Glomerular endothelial cell (primary cell): ENCODE results near the gene ZNF536. TPM values are rescaled to one million over a fixed set of nuclear protein-coding genes. Genes with fewer than 3 reads are reported as not detected.
"Not testable (repeated sequence)": the region's sequence is repeated elsewhere in the genome, so short reads cannot be mapped to it uniquely, and the experiment has no call there.

Experiments
- DNase-seq: peaks from one replicate; pipeline ENCODE4 v3.0.0-alpha.2; 2011; ENCODE audit warnings: low read depth, low spot score; ENCODE audit errors: extremely low read depth
- total RNA-seq: library from RNA; depleted of rRNA; stranded (reverse); fragments of >200 nt; gene quantifications from 2 replicates; pipeline ENCODE4 v1.2.3, GENCODE V29; 2015

Gene ZNF536
- total RNA-seq, 1 donor from 2014 or later, result not detected

DNA sequence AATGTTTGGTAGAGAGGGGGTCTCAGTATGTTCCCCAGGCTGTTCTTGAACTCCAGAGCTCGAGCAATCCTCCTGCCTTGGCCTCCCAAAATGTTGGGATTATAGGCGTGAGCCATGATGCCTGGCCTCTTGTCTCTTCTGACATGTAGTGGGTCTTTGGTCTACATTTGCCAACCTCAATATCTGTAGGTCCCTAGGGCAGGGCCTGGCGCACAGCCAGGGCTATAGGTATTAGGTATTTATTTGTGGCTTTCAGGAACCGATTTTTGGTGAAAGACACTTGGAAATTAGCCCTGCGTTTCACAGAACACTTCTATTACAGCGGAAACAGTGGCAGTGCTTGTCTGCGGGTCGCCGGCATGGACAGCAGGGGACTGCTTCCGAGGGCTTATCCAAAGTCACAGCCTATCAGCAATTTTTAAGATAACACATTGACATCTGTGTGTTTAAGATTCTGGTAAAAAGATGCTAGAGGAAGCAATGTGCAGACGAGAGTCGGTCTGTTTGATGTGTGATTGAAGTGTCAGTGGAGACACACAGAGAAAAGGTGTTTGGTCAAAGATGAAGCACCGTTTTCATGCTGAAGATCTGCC is 14.5 kb downstream of the ZNF536 start:
- DNase-seq, result no peak

DNA sequence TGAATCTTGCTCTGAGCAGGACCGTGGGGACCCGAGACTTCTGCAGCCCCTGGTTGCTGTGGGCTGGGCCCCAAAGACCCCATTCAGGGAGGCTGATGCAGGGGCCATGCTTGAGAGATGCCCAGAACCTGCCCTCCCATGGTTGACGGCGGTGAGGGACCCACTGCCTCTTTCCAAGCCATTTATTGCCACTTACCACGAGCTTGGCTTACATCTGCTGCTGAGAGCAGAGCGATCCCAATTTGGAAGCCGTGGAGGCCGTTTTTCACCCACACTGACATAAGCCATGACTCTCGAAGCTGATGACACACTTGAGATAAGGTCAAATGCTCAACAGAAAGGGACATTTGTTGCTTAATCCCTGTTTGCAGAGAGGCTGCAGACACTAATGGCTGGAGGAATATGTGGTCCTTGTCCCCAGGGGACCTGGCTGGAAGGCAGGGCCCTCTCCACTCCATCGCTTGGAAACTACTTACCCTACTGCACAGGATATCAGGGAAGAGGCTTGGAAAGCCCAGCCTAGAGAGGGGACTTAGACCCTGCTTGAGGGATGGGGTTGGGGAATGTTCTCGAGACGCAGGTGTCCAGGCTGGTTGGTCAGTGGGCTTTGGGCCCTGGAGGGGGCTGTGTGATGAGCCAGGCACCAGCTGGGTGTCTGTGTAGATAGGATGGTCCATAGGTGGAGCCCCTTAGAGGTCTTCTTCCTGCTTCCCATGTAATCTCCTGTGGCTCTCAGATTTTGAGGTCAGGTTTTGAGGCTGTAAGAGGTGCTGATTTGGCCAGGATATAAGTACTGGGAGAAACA is 15.3 kb downstream of the ZNF536 start:
- no peak for DNase-seq

DNA sequence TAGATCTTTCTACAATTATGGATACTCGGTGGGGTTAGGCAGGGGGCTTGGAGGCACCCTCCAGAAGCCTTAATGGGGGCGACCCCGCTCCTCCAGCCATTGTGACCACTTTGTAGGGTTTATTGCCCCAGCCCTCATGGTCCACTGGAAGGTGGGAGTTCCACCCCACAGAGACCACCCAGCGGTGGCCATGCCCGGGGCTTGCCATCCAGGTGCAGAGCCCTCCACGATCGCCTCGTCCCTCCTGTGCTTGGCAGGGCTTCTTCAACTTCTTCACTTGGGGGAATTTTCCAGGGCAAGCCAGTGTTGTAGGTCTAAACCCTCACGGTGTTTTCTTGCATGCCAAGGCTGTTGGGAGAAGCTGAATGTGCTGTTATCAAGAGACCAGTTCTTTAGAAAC is 16.1 kb downstream of the ZNF536 start:
- DNase-seq, result no peak

DNA sequence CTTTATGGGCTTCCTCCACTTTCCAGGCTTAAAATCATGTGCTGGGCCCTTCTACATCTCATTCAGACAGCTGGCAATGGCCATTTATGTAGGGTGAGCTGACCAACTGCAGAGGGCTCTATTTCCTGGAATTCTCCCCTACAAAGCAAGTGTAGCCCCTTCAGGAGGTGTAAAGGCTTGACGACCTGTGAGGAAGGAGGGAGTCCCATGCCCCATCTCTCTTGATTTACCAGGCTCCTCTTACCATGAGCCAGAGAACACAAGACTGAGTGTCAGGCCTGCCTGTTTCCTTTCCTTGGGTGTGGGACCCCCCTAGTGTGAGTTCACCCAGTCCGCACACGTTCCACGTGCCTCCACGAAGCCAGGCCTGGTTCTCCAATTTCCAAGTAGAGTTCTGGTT is 16.6 kb downstream of the ZNF536 start:
- no peak for DNase-seq

DNA sequence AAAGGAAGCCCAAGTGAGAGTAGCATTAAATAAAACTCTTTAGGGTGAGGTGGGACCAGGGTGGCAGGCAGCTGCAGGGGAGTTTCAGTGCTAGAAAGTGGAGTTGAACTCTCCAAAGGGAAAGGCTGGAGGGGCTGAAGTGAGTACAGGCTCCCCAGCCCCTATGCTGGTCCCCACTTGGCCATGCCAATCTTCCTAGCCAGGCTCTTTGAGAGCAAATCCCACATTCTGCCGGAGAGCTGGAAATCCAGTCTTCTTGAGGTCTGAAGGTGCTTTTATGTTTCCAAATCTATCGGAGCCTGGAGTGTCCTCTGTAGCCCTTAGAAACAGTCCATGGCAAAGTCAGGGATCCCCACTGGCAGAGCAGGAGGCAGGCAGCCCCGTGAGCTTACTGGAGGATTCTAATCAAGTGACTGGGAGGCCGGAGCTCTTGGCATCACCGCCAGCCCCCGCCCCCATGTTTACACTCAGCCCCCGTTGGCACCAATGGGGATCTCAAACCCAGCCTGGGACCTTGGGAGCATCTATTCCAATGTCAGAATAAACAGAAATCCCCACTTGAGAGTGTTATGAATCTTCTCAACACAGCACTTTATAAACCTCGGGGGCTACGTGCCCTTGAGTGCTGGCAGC is 18.3 kb downstream of the ZNF536 start:
- no peak for DNase-seq

DNA sequence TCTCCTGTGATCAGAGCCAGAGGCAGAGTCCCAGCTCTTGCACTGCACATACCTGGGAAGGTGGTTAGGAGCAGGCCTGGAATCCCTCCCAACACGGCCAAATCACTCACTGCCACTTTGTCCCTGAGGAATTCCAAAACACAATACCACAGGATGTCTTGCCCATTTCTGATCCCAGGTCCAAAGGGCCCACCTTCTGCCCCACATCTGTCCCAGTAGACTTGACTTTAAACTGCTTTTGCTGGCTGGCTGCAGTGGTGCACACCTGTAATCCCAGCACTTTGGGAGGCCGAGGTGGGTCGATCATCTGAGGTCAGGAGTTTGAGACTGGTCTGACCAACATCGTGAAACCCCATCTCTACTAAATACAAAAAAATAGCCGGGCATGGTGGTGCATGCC is 18.9 kb downstream of the ZNF536 start:
- no peak for DNase-seq

DNA sequence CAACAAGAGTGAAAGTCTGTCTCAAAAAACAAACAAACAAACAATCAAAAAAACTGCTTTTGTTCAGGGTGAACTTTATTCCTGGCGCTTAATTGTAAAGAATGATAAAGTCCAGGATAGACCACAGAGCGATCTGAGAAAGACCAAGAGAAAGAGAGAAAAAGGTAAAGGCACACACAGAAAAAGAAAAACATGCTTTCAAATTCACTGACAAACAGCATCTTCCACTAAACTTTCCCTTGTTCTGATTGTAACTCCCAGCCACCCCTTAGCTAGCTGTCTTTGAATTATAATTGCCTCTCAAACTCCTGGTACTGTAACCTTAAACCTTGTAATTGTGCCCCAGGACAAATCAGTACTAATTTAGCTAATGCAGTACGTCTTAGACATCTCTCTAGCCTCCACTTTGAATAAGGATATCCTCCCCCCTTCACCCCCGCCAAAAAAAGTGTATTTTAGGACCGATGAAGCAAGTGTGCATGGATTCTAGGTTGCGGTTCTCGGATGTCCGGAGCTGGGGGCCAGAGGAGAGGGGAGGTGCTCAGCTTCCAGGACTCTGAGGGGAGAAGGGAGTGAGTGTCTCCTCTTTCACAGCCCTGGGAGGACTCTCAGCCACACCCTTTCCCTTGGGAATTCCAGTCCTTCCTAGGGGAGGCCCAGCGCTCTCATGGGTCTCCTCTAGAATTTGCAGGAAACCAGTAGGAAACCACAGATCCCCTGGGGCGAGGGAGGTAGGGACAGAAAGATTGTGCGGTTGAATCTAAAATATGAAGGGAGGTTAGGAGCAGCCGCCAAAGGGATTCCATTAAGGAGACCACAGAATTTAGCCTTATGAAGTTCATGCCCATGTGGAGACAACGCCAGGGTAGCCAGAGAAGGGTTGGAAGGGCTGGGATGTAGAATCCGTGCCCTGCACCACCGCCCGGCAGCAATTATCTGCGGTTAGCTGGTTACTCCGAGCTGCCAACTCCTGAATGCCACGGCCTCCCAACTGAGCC is 19.7 kb downstream of the ZNF536 start:
- DNase-seq, result no peak

DNA sequence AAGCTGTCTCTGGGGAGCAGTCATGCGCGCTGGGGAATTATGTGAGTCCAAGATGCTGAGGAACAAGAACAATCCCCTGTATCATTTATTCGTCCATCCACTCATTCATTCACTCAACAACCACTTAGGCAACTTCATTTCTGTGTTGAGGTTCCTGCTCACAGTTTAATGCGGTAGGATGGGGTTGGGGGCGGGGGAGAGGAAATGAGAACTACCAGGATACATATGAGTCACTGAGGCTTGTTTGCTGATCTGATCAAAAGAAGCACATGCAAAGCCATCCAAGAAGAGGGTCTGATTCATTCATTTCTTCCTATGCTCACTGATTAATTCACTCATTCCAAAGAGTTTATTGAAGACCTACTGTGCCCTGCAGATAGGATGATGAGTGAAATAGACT is 20.9 kb downstream of the ZNF536 start:
- DNase-seq, result no peak

DNA sequence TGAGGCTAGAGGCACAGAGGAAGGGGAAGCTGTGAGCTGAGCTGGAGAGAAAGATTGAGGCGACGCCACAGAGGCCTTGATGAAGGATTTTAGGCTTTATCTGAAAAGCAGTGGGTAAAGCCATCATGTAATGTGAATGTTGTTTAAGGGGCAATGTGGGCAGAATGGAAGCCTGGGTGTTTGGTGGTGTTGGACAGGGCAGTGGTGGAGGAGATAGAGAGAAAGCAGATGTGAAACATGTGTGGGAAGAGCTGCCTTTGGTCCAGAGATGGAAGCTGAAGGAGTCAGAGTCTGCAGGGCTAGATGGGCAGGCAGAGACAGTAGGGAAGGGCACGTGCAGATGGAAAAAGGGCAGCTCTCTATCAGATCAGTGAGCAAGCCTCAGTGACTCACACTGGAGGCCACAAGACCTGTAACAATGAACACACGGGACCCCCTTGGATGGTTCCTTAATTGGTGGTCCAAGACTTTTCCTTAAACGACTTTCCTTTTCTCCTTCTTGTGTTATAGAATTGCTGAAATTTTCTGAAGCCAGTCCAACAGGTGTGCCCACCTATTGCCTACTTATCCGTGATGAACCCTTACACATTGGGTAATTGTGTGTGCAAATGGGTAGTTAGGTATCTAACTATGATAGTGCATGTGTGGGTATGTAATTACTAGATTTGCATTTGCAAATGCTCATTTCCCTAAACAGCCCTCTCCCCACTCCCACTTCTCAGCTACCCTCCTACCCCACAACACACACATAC is 21.7 kb downstream of the ZNF536 start:
- no peak for DNase-seq

DNA sequence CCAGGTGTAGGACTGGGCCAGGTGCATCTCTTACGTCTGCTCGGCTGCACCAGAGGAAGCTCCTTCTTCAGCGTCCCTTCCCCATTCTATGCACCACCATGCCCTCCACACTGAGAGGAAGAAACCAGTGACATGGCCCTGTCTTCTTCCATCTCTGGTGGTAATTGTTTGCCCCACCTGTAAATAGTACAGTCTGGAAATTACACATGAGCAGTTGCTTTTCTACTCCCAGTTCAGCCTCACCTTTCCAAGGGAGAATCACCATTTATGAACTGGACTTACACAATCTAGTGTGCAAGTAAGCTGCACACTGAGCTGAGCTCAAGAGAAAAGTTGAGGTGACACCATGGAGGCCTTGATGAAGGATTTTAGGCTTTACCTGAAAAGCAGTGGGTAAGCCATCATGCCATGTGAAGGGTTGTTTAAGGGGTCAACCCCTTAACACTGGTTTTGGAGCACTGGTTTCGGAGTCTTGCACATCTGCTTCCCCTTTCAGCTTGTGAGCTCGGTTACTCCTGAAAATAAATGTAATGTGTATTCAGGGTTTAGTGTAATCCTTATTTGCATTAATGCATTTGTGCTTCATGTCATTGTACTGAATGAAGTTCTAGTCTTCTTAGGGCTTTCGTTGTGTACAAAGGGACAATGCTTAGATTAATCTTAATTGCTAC is 22.4 kb downstream of the ZNF536 start:
- no peak for DNase-seq

DNA sequence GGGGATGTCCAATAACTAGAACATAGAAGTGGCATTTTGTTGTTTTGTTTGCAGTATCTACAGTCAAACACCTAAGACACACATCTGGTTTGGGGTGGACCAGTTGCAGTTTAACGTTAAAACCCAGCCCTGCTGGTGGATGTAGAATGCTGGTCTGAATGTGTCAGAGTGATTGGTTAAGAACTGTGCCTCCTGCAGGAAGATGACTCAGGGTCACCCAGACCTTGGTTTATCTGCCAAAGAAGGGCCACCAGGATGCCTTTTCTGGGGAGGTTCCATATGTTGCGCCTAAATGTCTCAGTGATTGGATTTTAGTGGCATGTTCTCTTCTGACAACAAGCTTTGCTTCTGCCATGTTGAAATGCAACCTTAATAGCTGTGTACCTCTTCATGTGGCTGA is 23.1 kb downstream of the ZNF536 start:
- no peak for DNase-seq

DNA sequence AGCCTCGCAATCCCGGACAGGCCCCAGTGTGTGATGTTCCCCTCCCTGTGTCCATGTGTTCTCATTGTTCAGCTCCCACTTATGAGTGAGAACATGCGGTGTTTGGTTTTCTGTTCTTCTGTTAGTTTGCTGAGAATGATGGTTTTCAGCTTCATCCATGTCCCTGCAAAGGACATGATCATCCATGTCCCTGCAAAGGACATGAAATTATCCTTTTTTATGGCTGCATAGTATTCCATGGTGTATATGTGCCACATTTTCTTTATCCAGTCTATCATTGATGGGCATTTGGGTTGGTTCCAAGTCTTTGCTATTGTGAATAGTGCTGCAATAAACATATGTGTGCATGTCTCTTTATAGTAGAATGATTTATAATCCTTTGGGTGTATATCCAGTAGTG is 26.4 kb downstream of the ZNF536 start:
- not testable (repeated sequence) for DNase-seq

DNA sequence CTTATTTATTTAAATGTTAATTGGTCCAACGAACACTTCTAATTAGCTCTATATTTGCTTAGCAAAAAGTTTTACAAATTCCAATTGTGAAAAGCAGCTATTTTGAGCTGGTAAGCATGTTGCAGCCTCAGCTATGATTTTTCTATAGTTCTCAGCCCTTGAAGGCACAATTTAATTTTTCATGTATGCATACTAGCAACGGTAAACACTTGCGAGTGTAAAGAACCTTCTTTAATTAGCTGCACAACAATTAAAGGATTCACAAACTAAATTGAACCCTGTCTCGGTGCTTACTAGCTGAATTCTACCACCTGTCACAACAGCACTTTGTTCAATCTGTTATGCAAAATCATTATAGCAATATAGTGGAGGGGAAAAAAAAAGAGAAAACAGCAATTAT is 29.8 kb downstream of the ZNF536 start:
- no peak for DNase-seq

DNA sequence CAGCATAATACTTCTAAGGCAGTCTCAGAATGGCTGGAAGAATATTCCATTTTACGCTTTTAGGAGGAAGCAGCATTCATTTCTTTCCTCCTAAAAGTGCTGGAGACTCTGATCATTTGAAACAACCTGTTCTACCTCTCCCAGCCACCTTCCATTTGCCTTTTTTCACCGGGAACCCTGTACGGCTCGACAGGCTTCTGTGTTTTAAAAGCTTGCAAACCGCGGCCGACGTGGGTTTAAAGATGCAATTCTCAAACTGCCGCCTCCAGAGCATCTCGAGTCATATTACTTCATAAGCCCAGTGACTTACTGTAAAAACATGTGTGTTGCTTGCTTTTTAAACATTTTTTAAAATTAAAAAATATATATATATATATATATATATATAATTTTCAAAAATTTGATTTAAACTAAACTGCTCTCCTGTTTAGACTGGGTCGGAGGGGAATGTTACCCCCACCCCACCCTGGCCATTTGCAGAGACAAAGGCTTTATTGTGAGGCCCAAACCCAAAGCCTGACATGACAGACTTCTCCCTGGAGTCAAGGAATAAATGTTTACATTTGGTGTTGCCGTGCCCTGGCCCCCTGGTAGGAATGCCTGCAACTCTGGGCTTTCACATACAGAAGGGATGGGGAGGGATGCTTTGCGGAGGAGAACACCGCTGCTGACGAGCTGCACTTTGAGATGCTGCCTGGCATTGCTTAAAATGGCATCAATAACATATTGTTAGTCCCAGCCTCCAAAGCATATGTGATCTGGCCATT is 30.4 kb downstream of the ZNF536 start:
- no peak for DNase-seq

DNA sequence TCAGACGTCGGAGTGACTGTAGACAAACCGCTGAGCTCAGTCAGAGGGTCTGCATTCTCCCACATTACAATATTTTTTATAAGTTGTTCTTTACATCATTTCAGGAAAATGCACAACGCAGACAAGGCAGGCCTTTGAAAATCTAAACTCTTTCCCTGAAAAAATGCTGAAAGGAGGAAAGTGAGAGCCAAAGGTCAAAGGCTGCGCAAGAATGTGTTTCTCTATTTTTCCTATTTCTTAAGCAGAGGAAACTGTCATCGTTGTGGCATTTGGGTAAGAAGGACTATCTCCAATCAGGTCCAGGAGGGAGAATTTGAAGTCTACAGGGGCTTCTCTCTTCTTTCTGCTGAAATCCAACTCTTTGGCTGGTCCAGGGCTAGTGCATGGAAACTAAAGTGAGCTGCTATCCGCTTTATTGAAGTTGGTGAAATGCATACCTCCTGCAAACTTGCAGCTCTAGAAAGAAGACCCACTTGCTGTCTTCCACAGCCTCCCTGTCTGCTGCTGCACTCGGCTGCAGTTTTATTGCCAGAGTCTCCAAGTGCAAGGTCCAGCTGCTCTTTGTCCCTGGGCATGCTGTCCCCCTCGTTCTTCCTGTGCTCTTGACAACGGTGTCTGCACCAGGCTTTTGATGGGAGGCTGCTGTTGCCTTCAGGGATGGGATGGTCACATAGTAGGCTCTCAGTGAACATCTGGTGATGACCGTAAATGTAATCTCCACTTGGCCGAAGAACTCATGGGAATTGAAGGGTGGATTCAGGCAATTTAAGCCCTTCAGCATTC is 31.2 kb downstream of the ZNF536 start:
- DNase-seq, result no peak

DNA sequence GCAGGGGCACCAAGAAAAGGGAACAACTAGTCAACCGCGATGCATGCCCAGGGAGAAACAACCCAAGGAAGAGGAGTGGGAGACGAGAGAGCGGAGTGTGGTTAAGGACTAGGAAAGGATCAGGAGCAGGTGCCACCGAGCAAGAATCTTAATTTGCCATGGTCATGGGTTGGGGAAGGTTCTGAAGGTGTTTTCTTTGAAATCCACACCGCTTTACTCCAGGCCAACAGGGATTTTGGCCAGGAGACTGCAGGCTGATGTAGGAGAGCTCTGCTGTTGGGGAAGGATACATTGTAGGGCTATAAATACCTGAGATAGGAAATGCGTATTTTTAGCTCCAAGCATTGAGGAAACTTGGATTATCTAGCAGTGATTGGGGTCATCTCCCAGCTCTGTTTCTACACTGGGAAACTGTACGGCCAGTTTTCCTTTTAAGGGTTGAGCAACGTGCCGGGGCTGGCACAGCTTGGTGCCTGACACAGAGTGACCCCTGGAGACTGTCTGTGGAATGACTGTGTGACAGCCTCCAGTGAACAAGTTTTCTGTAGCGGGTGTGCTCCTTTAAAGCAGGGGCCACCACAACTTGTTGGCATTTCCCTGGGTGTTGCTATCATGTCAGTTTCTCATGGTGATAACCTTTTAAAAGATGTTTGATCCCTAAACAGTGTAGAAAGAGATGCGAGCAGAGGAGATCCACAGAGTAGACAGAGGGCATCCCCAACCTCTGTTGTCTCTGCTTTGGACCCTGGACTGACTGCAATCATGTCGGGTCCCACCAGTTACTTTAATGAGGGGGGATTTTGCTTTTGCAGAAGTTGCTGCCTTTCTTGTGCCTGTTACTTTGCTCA is 34.3 kb downstream of the ZNF536 start:
- no peak for DNase-seq

DNA sequence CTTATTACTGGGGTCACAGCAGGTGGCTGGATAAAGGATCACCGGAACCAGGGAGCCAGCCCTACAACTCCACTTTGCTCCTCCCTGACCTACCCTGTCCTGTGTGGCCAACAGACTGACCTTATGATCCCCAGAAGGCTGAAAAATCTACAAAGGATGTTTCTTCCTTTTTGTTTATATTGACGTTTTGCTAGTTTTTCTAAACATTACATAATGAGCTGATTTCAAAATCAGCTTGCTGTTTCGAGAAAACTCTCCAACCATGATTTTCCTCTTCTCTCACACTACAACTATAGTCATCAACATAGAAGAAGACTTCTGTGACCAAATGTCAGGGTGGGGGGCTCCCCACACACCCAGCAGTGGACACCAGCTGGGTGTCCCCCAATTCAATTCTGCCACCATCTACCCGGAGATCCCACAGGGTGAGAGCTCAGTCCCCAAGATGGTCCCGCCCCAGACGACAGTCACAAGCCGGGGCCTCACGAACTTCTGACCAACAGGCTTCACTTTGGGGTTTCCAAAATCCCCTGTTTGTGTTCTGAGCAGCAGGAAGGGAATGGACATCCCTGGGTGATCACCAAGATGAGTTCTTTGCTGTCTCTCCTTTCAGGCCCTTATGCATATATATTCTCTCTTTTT is 35.0 kb downstream of the ZNF536 start:
- DNase-seq, result no peak
